CD4-positive, alpha-beta T cell (primary cell): ENCODE results near the gene ANGEL1. TPM values are rescaled to one million over a fixed set of nuclear protein-coding genes. Genes with fewer than 3 reads are reported as not detected.

Experiments used
- ATAC-seq: fragments of 200-7000 bp; cut with Tn5 transposase; one replicate; pipeline ENCODE4 v1.10.0; 2022; ENCODE audit warnings: mild to moderate bottlenecking; ENCODE audit not compliant: poor library complexity
- CTCF ChIA-PET: fragments of 350-600 bp; sonication (Branson Sonifier 250); formaldehyde crosslinking; loops from one replicate; lab custom pipeline; 2021; ENCODE audit warnings: antibody characterized with exemption, inconsistent platforms; lab: Charles Lee
- POLR2A ChIA-PET: fragments of 350-600 bp; sonication (Branson Sonifier 250); formaldehyde crosslinking; loops from one replicate; lab custom pipeline; 2021; ENCODE audit warnings: antibody characterized with exemption, inconsistent platforms; lab: Charles Lee
- DNase-seq, 14 experiments: peaks; one replicate each; pipeline ENCODE4 v3.0.0-alpha.2; 2013 to 2020; ENCODE audit warnings: mixed read lengths in 2 of 14
- H3K27ac ChIP-seq, 2 donors: one replicate each; pipeline versions ENCODE4 v1.5.1 to v1.7.0; 2013; ENCODE audit warnings: low read length in 2 of 2, low read depth in 1 of 2, mild to moderate bottlenecking in 1 of 2
- H3K27me3 ChIP-seq, 2 experiments: 1 replicate in 1 of 2; 2 replicates in 1 of 2; pipeline versions ENCODE4 v1.6.1 to v1.7.0; 2013; ENCODE audit warnings: low read length in 2 of 2, control low read depth in 1 of 2, mild to moderate bottlenecking in 1 of 2, moderate library complexity in 1 of 2; ENCODE audit not compliant: insufficient read depth in 2 of 2, control insufficient read depth in 1 of 2
- H3K36me3 ChIP-seq: one replicate; pipeline ENCODE4 v1.6.1; 2013; ENCODE audit warnings: low read length, control low read depth; ENCODE audit not compliant: insufficient read depth
- H3K4me1 ChIP-seq: one replicate; pipeline ENCODE4 v1.6.1; 2013; ENCODE audit warnings: low read length, control low read depth; ENCODE audit not compliant: insufficient read depth
- H3K4me3 ChIP-seq: one replicate; pipeline ENCODE4 v1.5.1; 2013; ENCODE audit warnings: mild to moderate bottlenecking, low read length, moderate library complexity
- H3K9me3 ChIP-seq, 2 experiments: 1 replicate in 1 of 2; 2 replicates in 1 of 2; pipeline versions ENCODE4 v1.6.1 to v1.7.0; 2013; ENCODE audit warnings: low read length in 2 of 2, mild to moderate bottlenecking in 2 of 2, control low read depth in 1 of 2, moderate library complexity in 1 of 2; ENCODE audit not compliant: control insufficient read depth in 1 of 2, insufficient read depth in 1 of 2
- H3K27ac Mint-ChIP-seq: one replicate; pipeline ENCODE4 v1.8.0; 2020; ENCODE audit warnings: mixed read lengths
- H3K27me3 Mint-ChIP-seq: one replicate; pipeline ENCODE4 v1.8.0; 2021; ENCODE audit warnings: mixed read lengths
- H3K36me3 Mint-ChIP-seq: one replicate; pipeline ENCODE4 v1.8.0; 2021; ENCODE audit warnings: low read depth, mixed read lengths
- H3K4me1 Mint-ChIP-seq: one replicate; pipeline ENCODE4 v1.8.0; 2021; ENCODE audit warnings: low read depth, mixed read lengths
- H3K4me3 Mint-ChIP-seq: one replicate; pipeline ENCODE4 v1.8.0; 2020; ENCODE audit warnings: mild to moderate bottlenecking, mixed read lengths
- H3K9me3 Mint-ChIP-seq: one replicate; pipeline ENCODE4 v1.8.0; 2020; ENCODE audit warnings: mixed read lengths
- intact Hi-C, 2 experiments: fragments of 100-400 bp; cut with DNase I in 1 of 2; cut with micrococcal nuclease in 1 of 2; formaldehyde crosslinking; loops; one replicate each; pipeline versions ENCODE4 v1.15.1 to v1.9.0; 2023 to 2025; cut with DNase I, micrococcal nuclease
- total RNA-seq, 174 experiments: library from RNA in 2 of 174; stranded (reverse) in 2 of 174; gene quantifications; one replicate each; pipeline ENCODE4 v1.2.3 and lab custom pipeline; 2021 to 2026
- TF ChIP-seq, protein P1 (sequence below): fragments of 200-600 bp; IDR thresholded peaks from one replicate; pipeline ENCODE4 v1.8.0; 2022; ENCODE audit warnings: antibody characterized with exemption, mild to moderate bottlenecking

ANGEL1 gene
- total RNA-seq, 2 experiments from 2014 or later: 10.1 to 10.4 TPM

GRCh38 chr14:76781648-76782051 lies 31.0 kb downstream of the ANGEL1 start:
- Mint-ChIP-seq H3K9me3 (no peaks in the 10 kb centered on the region), H3K27me3 (no peaks in the 10 kb centered on the region), H3K27ac (no peak overlapping the region), H3K4me1 (peaks cover 23% of the 10 kb centered on the region), H3K36me3 (peaks cover 45% of the 10 kb centered on the region), H3K4me3 (no peak overlapping the region)
- ChIA-PET POLR2A (no interaction called here), CTCF (no interaction called here)
- Histone ChIP-seq H3K4me3 (no peak overlapping the region), H3K27me3 (no peaks in the 10 kb centered on the region), H3K27ac (peak overlapping the region in 1 of 2 donors; percentile 12), H3K36me3 (peaks cover 30% of the 10 kb centered on the region), H3K4me1 (peaks cover 39% of the 10 kb centered on the region), H3K9me3 (no peaks in the 10 kb centered on the region)
- ATAC-seq: no peak
- intact Hi-C loops: no loop called here
- TF ChIP-seq, protein P1, sequence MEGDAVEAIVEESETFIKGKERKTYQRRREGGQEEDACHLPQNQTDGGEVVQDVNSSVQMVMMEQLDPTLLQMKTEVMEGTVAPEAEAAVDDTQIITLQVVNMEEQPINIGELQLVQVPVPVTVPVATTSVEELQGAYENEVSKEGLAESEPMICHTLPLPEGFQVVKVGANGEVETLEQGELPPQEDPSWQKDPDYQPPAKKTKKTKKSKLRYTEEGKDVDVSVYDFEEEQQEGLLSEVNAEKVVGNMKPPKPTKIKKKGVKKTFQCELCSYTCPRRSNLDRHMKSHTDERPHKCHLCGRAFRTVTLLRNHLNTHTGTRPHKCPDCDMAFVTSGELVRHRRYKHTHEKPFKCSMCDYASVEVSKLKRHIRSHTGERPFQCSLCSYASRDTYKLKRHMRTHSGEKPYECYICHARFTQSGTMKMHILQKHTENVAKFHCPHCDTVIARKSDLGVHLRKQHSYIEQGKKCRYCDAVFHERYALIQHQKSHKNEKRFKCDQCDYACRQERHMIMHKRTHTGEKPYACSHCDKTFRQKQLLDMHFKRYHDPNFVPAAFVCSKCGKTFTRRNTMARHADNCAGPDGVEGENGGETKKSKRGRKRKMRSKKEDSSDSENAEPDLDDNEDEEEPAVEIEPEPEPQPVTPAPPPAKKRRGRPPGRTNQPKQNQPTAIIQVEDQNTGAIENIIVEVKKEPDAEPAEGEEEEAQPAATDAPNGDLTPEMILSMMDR: no peak
- no peak for DNase-seq

- H3K4me3 ChIP-seq: no peak overlapping the region
- H3K4me3 Mint-ChIP-seq: no peak overlapping the region
- ChIA-PET POLR2A (no interaction called here), CTCF (no interaction called here)
- no peak overlapping the region for H3K27ac Mint-ChIP-seq
- ATAC-seq: no peak
- H3K9me3 ChIP-seq: no peaks in the 10 kb centered on the region
- H3K36me3 ChIP-seq: peaks cover 27% of the 10 kb centered on the region
- H3K4me1 ChIP-seq: peaks cover 39% of the 10 kb centered on the region
- H3K27ac ChIP-seq: no peak overlapping the region
- H3K27me3 ChIP-seq: no peaks in the 10 kb centered on the region
- peaks cover 23% of the 10 kb centered on the region for H3K4me1 Mint-ChIP-seq
- DNase-seq: no peak
- H3K36me3 Mint-ChIP-seq: peaks cover 41% of the 10 kb centered on the region
- intact Hi-C loops: no loop called here
- no peaks in the 10 kb centered on the region for H3K9me3 Mint-ChIP-seq
- TF ChIP-seq, protein P1: no peak
- no peaks in the 10 kb centered on the region for H3K27me3 Mint-ChIP-seq
Observed at GRCh38 chr14:76780875-76781647, 31.6 kb downstream of the ANGEL1 start.

DNA sequence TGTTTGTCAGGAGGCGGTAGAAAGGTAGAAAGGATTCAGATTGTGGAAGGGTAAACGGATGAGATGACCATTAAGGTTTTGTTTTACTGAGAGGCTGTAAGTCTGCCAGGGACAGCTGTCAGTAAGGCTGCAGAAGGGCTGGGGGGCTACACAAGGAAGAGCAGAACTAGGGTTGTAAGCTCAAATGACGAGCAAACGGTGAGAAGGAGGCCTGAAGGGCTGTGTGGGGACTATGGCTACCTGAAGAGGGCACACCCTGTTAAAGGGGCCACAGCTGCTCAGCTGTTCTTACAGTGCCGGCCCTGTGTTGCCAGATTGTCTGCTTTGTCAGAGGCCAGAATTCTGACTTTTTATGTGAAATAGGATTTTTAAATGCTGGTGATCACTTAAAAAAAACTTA lies 32.3 kb downstream of the ANGEL1 start:
- Histone ChIP-seq H3K4me3 (no peak overlapping the region), H3K4me1 (peaks cover 39% of the 10 kb centered on the region), H3K27me3 (no peaks in the 10 kb centered on the region), H3K36me3 (peaks cover 27% of the 10 kb centered on the region), H3K27ac (no peak overlapping the region), H3K9me3 (no peaks in the 10 kb centered on the region)
- DNase-seq (no peak), ATAC-seq (no peak)
- intact Hi-C loops: no loop called here
- Mint-ChIP-seq H3K9me3 (no peaks in the 10 kb centered on the region), H3K4me3 (no peak overlapping the region), H3K36me3 (peaks cover 35% of the 10 kb centered on the region), H3K27me3 (no peaks in the 10 kb centered on the region), H3K27ac (no peak overlapping the region), H3K4me1 (peaks cover 23% of the 10 kb centered on the region)
- ChIA-PET POLR2A (interaction anchor here (1.5 kb wide), 1 partner anchor 10 kb away, joined by 4 read pairs; no protein-coding TSS in a partner anchor), CTCF (no interaction called here)
- TF ChIP-seq, protein P1: no peak
